GM19467 (cell line): ENCODE results near the gene IP6K2.

Experiments
- ATAC-seq: cut with Tn5 transposase; IDR thresholded peaks from one replicate; pipeline ENCODE4 v1.9.1; 2021; ENCODE audit warnings: mild to moderate bottlenecking, moderate library complexity; ENCODE audit not compliant: unreplicated experiment

The IP6K2 gene

GRCh38 chr3:48644898-48645760, 71.9 kb downstream of the IP6K2 start:
- ATAC-seq: no peak

GRCh38 chr3:48642605-48643004, 74.4 kb downstream of the IP6K2 start:
- no peak for ATAC-seq

GRCh38 chr3:48641396-48641795, 75.6 kb downstream of the IP6K2 start:
- no peak for ATAC-seq

- ATAC-seq: no peak
These were observed 76.9 kb downstream of the IP6K2 start for GRCh38 chr3:48639944-48640606.
